ENCODE measurements around the gene EFNA1.

EFNA1 gene

DNA sequence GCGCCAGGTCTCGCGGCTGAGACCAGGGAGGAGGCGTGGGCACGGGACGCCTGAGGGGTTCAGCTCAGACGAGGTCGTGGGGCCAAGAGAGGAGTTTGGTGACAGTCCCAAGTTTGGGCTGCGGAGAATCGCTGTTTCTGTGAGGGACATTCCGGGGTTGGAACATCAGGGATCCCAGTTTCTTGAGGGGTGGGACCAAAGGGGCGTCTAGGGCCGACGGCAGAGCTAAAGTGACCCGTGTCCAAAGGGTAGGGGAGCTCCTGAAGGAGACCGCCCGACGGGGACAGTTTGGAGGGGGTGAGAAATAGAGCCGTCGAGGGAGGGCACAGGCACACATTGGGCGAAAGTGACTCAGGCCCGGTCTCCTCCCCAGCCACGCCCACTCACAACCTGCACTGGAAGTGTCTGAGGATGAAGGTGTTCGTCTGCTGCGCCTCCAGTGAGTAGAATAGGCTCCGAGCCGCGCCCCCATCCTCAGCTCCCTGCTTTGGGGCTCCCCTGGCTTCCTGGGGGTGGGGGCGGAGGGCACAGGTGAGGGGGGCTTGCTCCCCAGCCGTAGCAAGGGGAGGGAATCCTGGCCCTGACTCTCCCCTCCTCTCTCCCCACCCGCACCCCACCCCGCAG lies 42.1 kb upstream of the EFNA1 start:
- Mint-ChIP-seq H3K27me3 (peaks cover 27 to 36% of the 10 kb centered on the region in 2 donors), H3K9me3 (no peaks in the 10 kb centered on the region), H3K4me1 (peaks cover 34 to 57% of the 10 kb centered on the region in 2 donors), H3K36me3 (peaks cover 0 to 5% of the 10 kb centered on the region in 2 donors), H3K27ac (peak overlapping the region; percentile 97), H3K4me3 (peak overlapping the region; percentile 91 to 96)
- peak; percentile 38 to 44 for ATAC-seq (replicated peaks)
- DNase-seq = peak; percentile 59

DNA sequence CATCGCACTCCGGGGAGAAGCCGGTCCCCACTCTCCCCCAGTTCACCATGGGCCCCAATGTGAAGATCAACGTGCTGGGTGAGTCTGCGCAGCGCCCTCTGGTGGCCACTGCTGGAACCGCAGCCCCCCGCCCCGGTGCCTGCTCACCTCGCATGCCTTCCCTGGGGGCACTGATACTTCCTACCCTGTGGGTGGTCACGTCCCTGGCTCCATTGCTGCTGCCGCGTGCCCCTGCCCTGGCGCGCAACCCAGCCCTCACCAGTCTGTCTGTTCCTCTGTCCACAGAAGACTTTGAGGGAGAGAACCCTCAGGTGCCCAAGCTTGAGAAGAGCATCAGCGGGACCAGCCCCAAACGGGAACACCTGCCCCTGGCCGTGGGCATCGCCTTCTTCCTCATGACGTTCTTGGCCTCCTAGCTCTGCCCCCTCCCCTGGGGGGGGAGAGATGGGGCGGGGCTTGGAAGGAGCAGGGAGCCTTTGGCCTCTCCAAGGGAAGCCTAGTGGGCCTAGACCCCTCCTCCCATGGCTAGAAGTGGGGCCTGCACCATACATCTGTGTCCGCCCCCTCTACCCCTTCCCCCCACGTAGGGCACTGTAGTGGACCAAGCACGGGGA lies 41.4 kb upstream of the EFNA1 start:
- ATAC-seq (replicated peaks) = peak; percentile 26 to 27
- H3K4me3 Mint-ChIP-seq = peak overlapping the region; percentile 91 to 96
- peak; percentile 76 for DNase-seq
- H3K36me3 Mint-ChIP-seq = peaks cover 0 to 5% of the 10 kb centered on the region in 2 donors
- peaks cover 25 to 35% of the 10 kb centered on the region in 2 donors for H3K27me3 Mint-ChIP-seq
- peak overlapping the region; percentile 77 for H3K27ac Mint-ChIP-seq
- H3K4me1 Mint-ChIP-seq = peaks cover 33 to 54% of the 10 kb centered on the region in 2 donors
- H3K9me3 Mint-ChIP-seq = no peaks in the 10 kb centered on the region

DNA sequence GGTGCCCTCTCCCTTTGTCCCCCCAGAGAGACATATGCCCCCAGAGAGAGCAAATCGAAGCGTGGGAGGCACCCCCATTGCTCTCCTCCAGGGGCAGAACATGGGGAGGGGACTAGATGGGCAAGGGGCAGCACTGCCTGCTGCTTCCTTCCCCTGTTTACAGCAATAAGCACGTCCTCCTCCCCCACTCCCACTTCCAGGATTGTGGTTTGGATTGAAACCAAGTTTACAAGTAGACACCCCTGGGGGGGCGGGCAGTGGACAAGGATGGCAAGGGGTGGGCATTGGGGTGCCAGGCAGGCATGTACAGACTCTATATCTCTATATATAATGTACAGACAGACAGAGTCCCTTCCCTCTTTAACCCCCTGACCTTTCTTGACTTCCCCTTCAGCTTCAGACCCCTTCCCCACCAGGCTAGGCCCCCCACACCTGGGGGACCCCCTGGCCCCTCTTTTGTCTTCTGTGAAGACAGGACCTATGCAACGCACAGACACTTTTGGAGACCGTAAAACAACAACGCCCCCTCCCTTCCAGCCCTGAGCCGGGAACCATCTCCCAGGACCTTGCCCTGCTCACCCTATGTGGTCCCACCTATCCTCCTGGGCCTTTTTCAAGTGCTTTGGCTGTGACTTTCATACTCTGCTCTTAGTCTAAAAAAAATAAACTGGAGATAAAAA lies 40.7 kb upstream of the EFNA1 start:
- Mint-ChIP-seq H3K27ac (peak overlapping the region; percentile 86), H3K4me3 (no peak overlapping the region), H3K4me1 (peaks cover 32 to 54% of the 10 kb centered on the region in 2 donors), H3K36me3 (peaks cover 0 to 3% of the 10 kb centered on the region in 2 donors), H3K27me3 (peaks cover 21 to 27% of the 10 kb centered on the region in 2 donors), H3K9me3 (no peaks in the 10 kb centered on the region)
- no peak for DNase-seq
- no peak for ATAC-seq (replicated peaks)

DNA sequence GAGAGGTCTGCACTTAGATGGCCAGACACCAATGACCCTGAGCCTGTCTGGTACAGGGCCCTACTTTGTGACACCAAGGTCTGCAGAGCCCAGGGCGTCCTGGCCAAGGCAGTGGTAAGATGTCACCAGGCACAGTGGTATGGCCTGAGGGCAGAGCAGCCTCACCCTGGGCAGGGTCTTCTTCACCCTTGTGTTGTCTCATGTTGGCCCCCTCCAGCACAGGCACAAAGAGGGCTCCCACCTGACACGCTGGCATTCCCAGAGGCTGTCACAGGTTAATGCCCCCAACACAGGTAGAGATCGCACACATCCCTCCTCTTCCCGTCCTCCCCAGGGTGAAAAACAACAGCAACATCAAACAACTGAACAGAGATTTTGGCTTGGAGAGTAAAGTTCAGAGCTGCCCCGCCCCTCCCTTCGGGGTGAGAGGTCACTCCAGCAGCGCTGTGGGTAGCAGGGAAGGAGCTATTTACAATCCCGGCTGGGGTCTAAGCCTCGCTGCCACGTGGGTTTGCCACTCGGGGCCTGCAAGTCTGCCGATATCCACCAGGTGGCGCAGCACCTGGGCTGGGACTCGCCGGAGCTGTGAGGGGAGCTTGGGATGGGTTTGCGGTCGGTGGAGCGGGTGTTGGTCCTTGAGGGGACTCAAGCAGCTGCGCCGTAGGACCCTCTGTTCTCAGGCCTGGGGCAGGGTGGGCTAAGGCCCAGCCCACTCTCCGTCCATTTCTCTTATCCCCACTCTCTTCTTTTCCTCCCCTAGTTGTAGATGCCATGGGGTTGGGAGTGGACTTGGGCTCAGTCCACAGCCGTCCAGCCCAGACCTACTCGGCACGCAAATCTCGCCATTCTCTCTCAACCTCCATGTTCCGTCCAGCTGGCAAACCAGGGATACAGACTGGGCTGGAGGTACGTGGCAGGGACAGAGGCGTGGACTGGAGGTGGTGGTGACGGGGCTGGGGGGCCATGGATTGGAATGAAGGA lies 36.3 kb upstream of the EFNA1 start:
- peak; percentile 53 for DNase-seq
- Mint-ChIP-seq H3K27me3 (peaks cover 0 to 4% of the 10 kb centered on the region in 2 donors), H3K36me3 (peaks cover 0 to 3% of the 10 kb centered on the region in 2 donors), H3K27ac (peak overlapping the region; percentile 73), H3K4me3 (peak overlapping the region in 1 of 2 donors; percentile 27), H3K9me3 (no peaks in the 10 kb centered on the region), H3K4me1 (peaks cover 10 to 19% of the 10 kb centered on the region in 2 donors)
- peak; percentile 85 to 87 for ATAC-seq (replicated peaks)

GRCh38 chr1:155092131-155092530 lies 35.5 kb upstream of the EFNA1 start:
- H3K27ac Mint-ChIP-seq = no peak overlapping the region
- DNase-seq (no peak), ATAC-seq (replicated peaks) (no peak)
- H3K4me1 Mint-ChIP-seq = peaks cover 10 to 16% of the 10 kb centered on the region in 2 donors
- H3K36me3 Mint-ChIP-seq = peaks cover 0 to 2% of the 10 kb centered on the region in 2 donors
- peaks cover 0 to 4% of the 10 kb centered on the region in 2 donors for H3K27me3 Mint-ChIP-seq
- H3K9me3 Mint-ChIP-seq = no peaks in the 10 kb centered on the region
- H3K4me3 Mint-ChIP-seq = no peak overlapping the region

- no peak overlapping the region for H3K4me3 Mint-ChIP-seq
- peaks cover 0 to 4% of the 10 kb centered on the region in 2 donors for H3K27me3 Mint-ChIP-seq
- H3K4me1 Mint-ChIP-seq = peaks cover 10 to 16% of the 10 kb centered on the region in 2 donors
- H3K27ac Mint-ChIP-seq = no peak overlapping the region
- ATAC-seq (replicated peaks) (no peak), DNase-seq (no peak)
- no peaks in the 10 kb centered on the region for H3K36me3 Mint-ChIP-seq
- H3K9me3 Mint-ChIP-seq = no peaks in the 10 kb centered on the region
Observed at GRCh38 chr1:155092641-155093040, 35.0 kb upstream of the EFNA1 start.

- Mint-ChIP-seq H3K27ac (peak overlapping the region; percentile 38), H3K27me3 (peaks cover 0 to 4% of the 10 kb centered on the region in 2 donors), H3K9me3 (no peaks in the 10 kb centered on the region), H3K4me3 (no peak overlapping the region), H3K4me1 (peaks cover 10 to 16% of the 10 kb centered on the region in 2 donors), H3K36me3 (no peaks in the 10 kb centered on the region)
- DNase-seq = no peak
- peak; percentile 33 to 58 for ATAC-seq (replicated peaks)
Observed at GRCh38 chr1:155093911-155094621, 33.6 kb upstream of the EFNA1 start.

- no peaks in the 10 kb centered on the region for H3K36me3 Mint-ChIP-seq
- ATAC-seq (replicated peaks) (no peak), DNase-seq (no peak)
- peaks cover 10 to 16% of the 10 kb centered on the region in 2 donors for H3K4me1 Mint-ChIP-seq
- no peak overlapping the region for H3K4me3 Mint-ChIP-seq
- H3K27me3 Mint-ChIP-seq = peaks cover 0 to 4% of the 10 kb centered on the region in 2 donors
- H3K27ac Mint-ChIP-seq = no peak overlapping the region
- H3K9me3 Mint-ChIP-seq = no peaks in the 10 kb centered on the region
Observed at GRCh38 chr1:155094622-155094948, 33.1 kb upstream of the EFNA1 start.

GRCh38 chr1:155099331-155099730 lies 28.3 kb upstream of the EFNA1 start:
- Mint-ChIP-seq H3K27me3 (no peaks in the 10 kb centered on the region), H3K9me3 (no peaks in the 10 kb centered on the region), H3K36me3 (no peaks in the 10 kb centered on the region), H3K4me1 (peaks cover 0 to 2% of the 10 kb centered on the region in 2 donors), H3K27ac (no peak overlapping the region), H3K4me3 (no peak overlapping the region)
- no peak for ATAC-seq (replicated peaks)
- DNase-seq = no peak

DNA sequence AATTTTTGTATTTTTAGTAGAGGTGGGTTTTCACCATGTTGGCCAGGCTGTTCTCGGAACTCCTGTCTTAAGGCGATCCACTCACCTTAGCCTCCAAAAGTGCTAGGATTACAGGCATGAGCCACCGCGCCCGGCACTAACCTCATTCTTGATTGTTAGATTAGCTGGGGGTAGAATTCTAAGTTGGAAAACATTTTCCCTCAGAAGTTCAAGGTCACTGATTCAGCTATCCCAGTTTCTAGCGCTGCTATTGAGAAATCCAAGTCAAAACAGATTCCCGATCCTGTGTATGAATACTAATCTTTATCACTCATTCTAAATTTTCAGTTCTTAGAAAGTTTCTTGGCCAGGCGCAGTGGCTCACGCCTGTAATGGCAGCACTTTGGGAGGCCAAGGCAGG lies 24.4 kb upstream of the EFNA1 start:
- H3K27ac Mint-ChIP-seq = no peak overlapping the region
- no peak for DNase-seq
- H3K4me1 Mint-ChIP-seq = no peaks in the 10 kb centered on the region
- H3K4me3 Mint-ChIP-seq = no peak overlapping the region
- no peaks in the 10 kb centered on the region for H3K36me3 Mint-ChIP-seq
- ATAC-seq (replicated peaks) = no peak
- H3K9me3 Mint-ChIP-seq = no peaks in the 10 kb centered on the region
- H3K27me3 Mint-ChIP-seq = no peaks in the 10 kb centered on the region

GRCh38 chr1:155104605-155105534 lies 22.8 kb upstream of the EFNA1 start:
- DNase-seq = no peak
- Mint-ChIP-seq H3K4me3 (no peak overlapping the region), H3K27ac (no peak overlapping the region), H3K4me1 (no peaks in the 10 kb centered on the region), H3K27me3 (no peaks in the 10 kb centered on the region), H3K36me3 (no peaks in the 10 kb centered on the region), H3K9me3 (no peaks in the 10 kb centered on the region)
- no peak for ATAC-seq (replicated peaks)

DNA sequence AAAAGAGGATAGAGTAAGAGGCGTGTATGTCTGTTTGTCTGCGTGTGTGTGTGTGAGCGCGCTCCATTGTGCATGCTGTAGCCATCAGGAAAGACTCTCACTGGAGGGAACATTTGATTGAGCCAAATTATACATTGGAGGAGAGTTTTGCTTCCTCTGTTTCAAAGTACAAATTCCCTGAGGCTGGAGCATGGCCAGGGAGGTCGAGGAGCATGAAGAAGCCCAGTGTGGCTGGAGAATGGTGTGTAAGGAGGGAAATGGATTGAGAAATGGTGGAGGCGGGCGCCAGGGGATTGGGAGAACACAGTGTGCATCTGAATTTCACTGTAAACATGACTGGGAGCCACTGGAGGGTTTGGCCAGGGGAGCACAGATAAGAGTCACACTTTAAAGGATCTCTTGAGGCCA lies 22.1 kb upstream of the EFNA1 start:
- no peaks in the 10 kb centered on the region for H3K27me3 Mint-ChIP-seq
- no peak for ATAC-seq (replicated peaks)
- no peaks in the 10 kb centered on the region for H3K36me3 Mint-ChIP-seq
- no peak overlapping the region for H3K27ac Mint-ChIP-seq
- H3K4me1 Mint-ChIP-seq = no peaks in the 10 kb centered on the region
- H3K9me3 Mint-ChIP-seq = no peaks in the 10 kb centered on the region
- H3K4me3 Mint-ChIP-seq = no peak overlapping the region
- DNase-seq = no peak

GRCh38 chr1:155106862-155107261 lies 20.8 kb upstream of the EFNA1 start:
- ATAC-seq (replicated peaks) (no peak), DNase-seq (no peak)
- H3K9me3 Mint-ChIP-seq = no peaks in the 10 kb centered on the region
- H3K4me1 Mint-ChIP-seq = no peaks in the 10 kb centered on the region
- H3K27me3 Mint-ChIP-seq = no peaks in the 10 kb centered on the region
- no peak overlapping the region for H3K27ac Mint-ChIP-seq
- H3K36me3 Mint-ChIP-seq = no peaks in the 10 kb centered on the region
- no peak overlapping the region for H3K4me3 Mint-ChIP-seq

All from stimulated activated naive B cell treated with anti-CD40 and anti-IgM and Interleukin-4, amounts not matched to agents 10 μg/mL and 1 μg/mL and 100 μg/mL, for 72 hours (primary cell).